Liver (tissue), 9 donors: ENCODE data around the gene ROPN1B. TPM values are rescaled to one million over a fixed set of nuclear protein-coding genes. Genes with fewer than 3 reads are reported as not detected.

Experiments
- DNase-seq: peaks from one replicate; pipeline ENCODE4 v3.0.0-alpha.2; 2017; ENCODE audit warnings: low spot score
- H3K27ac ChIP-seq, 2 donors: one replicate each; pipeline ENCODE4 v1.7.0; 2013; ENCODE audit warnings: inconsistent platforms in 2 of 2, low read length in 2 of 2, control low read depth in 1 of 2, low read depth in 1 of 2, mild to moderate bottlenecking in 1 of 2
- H3K27me3 ChIP-seq, 4 donors: one replicate each; pipeline versions ENCODE4 v1.6.1 to v1.7.0; 2013; ENCODE audit warnings: low read length in 3 of 4, inconsistent platforms in 1 of 4, mild to moderate bottlenecking in 1 of 4, moderate library complexity in 1 of 4; ENCODE audit not compliant: control insufficient read depth in 4 of 4, insufficient read depth in 4 of 4
- H3K36me3 ChIP-seq, 4 donors: one replicate each; pipeline versions ENCODE4 v1.6.1 to v1.7.0; 2013; ENCODE audit warnings: low read length in 3 of 4, mild to moderate bottlenecking in 3 of 4, low read depth in 1 of 4, moderate library complexity in 1 of 4; ENCODE audit not compliant: control insufficient read depth in 4 of 4, insufficient read depth in 3 of 4
- H3K4me1 ChIP-seq, 4 donors: one replicate each; pipeline versions ENCODE4 v1.6.1 to v1.7.0; 2013; ENCODE audit warnings: low read length in 3 of 4, mild to moderate bottlenecking in 3 of 4, moderate library complexity in 1 of 4; ENCODE audit not compliant: control insufficient read depth in 4 of 4, insufficient read depth in 4 of 4
- H3K4me3 ChIP-seq, 3 donors: one replicate each; pipeline versions ENCODE4 v1.6.1 to v1.7.0; 2013; ENCODE audit warnings: low read length in 3 of 3, control low read depth in 1 of 3, low read depth in 1 of 3, mild to moderate bottlenecking in 1 of 3
- H3K9ac ChIP-seq, 2 donors: one replicate each; pipeline ENCODE4 v1.7.0; 2013; ENCODE audit warnings: low read length in 2 of 2, mild to moderate bottlenecking in 2 of 2, moderate library complexity in 2 of 2, control low read depth in 1 of 2, low read depth in 1 of 2
- H3K9me3 ChIP-seq, 4 donors: one replicate each; pipeline versions ENCODE4 v1.6.1 to v1.7.0; 2013; ENCODE audit warnings: low read length in 3 of 4; ENCODE audit not compliant: control insufficient read depth in 4 of 4
- EGR1 ChIP-seq, 2 donors: IDR thresholded peaks; 2 replicates each; pipeline ENCODE4 v1.6.1; 2016 to 2018; ENCODE audit warnings: antibody characterized with exemption in 2 of 2, low read depth in 2 of 2
- FOXA1 ChIP-seq: IDR thresholded peaks from 2 replicates; pipeline ENCODE4 v1.6.1; 2016; ENCODE audit warnings: antibody characterized with exemption
- FOXA2 ChIP-seq: IDR thresholded peaks from 2 replicates; pipeline ENCODE4 v1.6.1; 2016; ENCODE audit warnings: antibody characterized with exemption
- GABPA ChIP-seq, 2 donors: IDR thresholded peaks in 1 of 2; conservative IDR thresholded peaks in 1 of 2; 2 replicates each; pipeline ENCODE4 v1.6.1; 2016; ENCODE audit warnings: antibody characterized with exemption in 2 of 2, mild to moderate bottlenecking in 1 of 2, moderate library complexity in 1 of 2
- HNF4A ChIP-seq, 2 donors: conservative IDR thresholded peaks; 2 replicates each; pipeline ENCODE4 v1.6.1; 2016; ENCODE audit warnings: antibody characterized with exemption in 2 of 2, mild to moderate bottlenecking in 2 of 2
- HNF4G ChIP-seq: IDR thresholded peaks from 2 replicates; pipeline ENCODE4 v1.6.1; 2016; ENCODE audit warnings: antibody characterized with exemption
- JUND ChIP-seq, 2 donors: IDR thresholded peaks; 2 replicates each; pipeline ENCODE4 v1.6.1; 2016; ENCODE audit warnings: antibody characterized with exemption in 2 of 2
- NR2F2 ChIP-seq: IDR thresholded peaks from 2 replicates; pipeline ENCODE4 v1.6.1; 2016; ENCODE audit warnings: antibody characterized with exemption
- RAD21 ChIP-seq, 2 donors: IDR thresholded peaks; 2 replicates each; pipeline ENCODE4 v1.6.1; 2016; ENCODE audit warnings: antibody characterized with exemption in 2 of 2, mild to moderate bottlenecking in 2 of 2
- RXRA ChIP-seq, 2 donors: IDR thresholded peaks; 2 replicates each; pipeline ENCODE4 v1.6.1; 2017 to 2018; ENCODE audit warnings: antibody characterized with exemption in 2 of 2, mild to moderate bottlenecking in 1 of 2
- SP1 ChIP-seq: IDR thresholded peaks from 2 replicates; pipeline ENCODE4 v1.6.1; 2018; ENCODE audit warnings: antibody characterized with exemption, mild to moderate bottlenecking
- TAF1 ChIP-seq: conservative IDR thresholded peaks from 2 replicates; pipeline ENCODE4 v1.6.1; 2016; ENCODE audit warnings: antibody characterized with exemption, mild to moderate bottlenecking
- YY1 ChIP-seq: IDR thresholded peaks from 2 replicates; pipeline ENCODE4 v1.6.1; 2016; ENCODE audit warnings: antibody characterized with exemption, mild to moderate bottlenecking
- WGBS: extraction: QIAGEN DNeasy Blood & Tissue Kit; methylation state at CpG from one replicate; pipeline ENCODE4 v1.1.7; 2013; 5-methylcytosine and 5-hydroxymethylcytosine counted together
- polyA plus RNA-seq, 2 donors: library from polyadenylated mRNA; stranded (reverse) in 1 of 2; unstranded in 1 of 2; fragments of 200-250 nt in 1 of 2; fragments of >200 nt in 1 of 2; fragmentation: Nextera tagmentation in 1 of 2; extraction: Ambion mirVana in 1 of 2; gene quantifications; one replicate each; pipeline versions ENCODE4 v1.2.1 to v1.2.3, GENCODE V29; 2013 to 2015
- total RNA-seq, 2 donors: library from RNA; depleted of rRNA; stranded (reverse); fragments of >200 nt; gene quantifications; one replicate each; pipeline ENCODE4 v1.2.3, GENCODE V29; 2014
- TF ChIP-seq, protein P1 (sequence below): fragments of 150-350 bp; IDR thresholded peaks from 2 replicates; pipeline ENCODE4 v1.5.1; 2017; ENCODE audit warnings: improper control_type of control experiment, low read depth, low read length; ENCODE audit not compliant: missing input control
- TF ChIP-seq, protein P2 (sequence below): IDR thresholded peaks from 2 replicates; pipeline ENCODE4 v1.6.1; 2016; ENCODE audit warnings: antibody characterized with exemption
- TF ChIP-seq, protein P3 (sequence below): IDR thresholded peaks from 2 replicates; pipeline ENCODE4 v1.6.1; 2016; ENCODE audit warnings: antibody characterized with exemption, mild to moderate bottlenecking
- TF ChIP-seq, protein P4 (sequence below): IDR thresholded peaks from 2 replicates; pipeline ENCODE4 v1.6.1; 2016; ENCODE audit warnings: antibody characterized with exemption
- TF ChIP-seq, protein P5 (sequence below): IDR thresholded peaks from 2 replicates; pipeline ENCODE4 v1.6.1; 2016; ENCODE audit warnings: antibody characterized with exemption
- donor health status: healthy.
- donor health status: healthy.
- donor health status: healthy.
- donor health status: healthy.
- donor health status: healthy.

Gene ROPN1B
- total and polyA plus RNA-seq, 4 donors, result 0.69 to 0.84 (median 0.72) TPM; not detected in 1

DNA sequence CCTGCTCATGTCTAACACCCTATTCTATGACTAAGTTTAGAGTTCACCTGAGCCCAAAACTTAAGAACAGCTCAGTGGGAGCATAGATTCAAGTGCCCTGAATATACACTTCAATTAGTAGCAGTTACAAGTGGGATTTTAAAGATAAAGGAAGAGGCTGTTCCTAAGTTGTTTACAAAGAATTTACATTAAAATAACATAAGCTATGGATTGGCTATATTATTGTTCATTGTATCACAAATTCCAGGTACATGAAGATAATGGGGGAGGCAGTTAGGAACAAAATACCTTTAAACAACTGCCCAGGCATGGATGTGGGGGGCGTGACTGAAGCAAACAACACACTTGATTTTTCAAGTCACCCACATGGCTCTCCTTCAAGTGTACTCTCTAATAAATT lies 52.7 kb downstream of the ROPN1B start (continued):
- TF ChIP-seq, protein P1, sequence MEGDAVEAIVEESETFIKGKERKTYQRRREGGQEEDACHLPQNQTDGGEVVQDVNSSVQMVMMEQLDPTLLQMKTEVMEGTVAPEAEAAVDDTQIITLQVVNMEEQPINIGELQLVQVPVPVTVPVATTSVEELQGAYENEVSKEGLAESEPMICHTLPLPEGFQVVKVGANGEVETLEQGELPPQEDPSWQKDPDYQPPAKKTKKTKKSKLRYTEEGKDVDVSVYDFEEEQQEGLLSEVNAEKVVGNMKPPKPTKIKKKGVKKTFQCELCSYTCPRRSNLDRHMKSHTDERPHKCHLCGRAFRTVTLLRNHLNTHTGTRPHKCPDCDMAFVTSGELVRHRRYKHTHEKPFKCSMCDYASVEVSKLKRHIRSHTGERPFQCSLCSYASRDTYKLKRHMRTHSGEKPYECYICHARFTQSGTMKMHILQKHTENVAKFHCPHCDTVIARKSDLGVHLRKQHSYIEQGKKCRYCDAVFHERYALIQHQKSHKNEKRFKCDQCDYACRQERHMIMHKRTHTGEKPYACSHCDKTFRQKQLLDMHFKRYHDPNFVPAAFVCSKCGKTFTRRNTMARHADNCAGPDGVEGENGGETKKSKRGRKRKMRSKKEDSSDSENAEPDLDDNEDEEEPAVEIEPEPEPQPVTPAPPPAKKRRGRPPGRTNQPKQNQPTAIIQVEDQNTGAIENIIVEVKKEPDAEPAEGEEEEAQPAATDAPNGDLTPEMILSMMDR, result no peak
- TF ChIP-seq, protein P2, sequence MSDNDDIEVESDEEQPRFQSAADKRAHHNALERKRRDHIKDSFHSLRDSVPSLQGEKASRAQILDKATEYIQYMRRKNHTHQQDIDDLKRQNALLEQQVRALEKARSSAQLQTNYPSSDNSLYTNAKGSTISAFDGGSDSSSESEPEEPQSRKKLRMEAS, result no peak
- TF ChIP-seq TAF1 (no peak), YY1 (no peak), GABPA (IDR thresholded peaks at IDR 0.05 in 1 of 2, conservative IDR thresholded peaks at IDR 0.05 in 1 of 2) (no peak), JUND (IDR thresholded peaks at IDR 0.05) (no peak), NR2F2 (no peak)

DNA sequence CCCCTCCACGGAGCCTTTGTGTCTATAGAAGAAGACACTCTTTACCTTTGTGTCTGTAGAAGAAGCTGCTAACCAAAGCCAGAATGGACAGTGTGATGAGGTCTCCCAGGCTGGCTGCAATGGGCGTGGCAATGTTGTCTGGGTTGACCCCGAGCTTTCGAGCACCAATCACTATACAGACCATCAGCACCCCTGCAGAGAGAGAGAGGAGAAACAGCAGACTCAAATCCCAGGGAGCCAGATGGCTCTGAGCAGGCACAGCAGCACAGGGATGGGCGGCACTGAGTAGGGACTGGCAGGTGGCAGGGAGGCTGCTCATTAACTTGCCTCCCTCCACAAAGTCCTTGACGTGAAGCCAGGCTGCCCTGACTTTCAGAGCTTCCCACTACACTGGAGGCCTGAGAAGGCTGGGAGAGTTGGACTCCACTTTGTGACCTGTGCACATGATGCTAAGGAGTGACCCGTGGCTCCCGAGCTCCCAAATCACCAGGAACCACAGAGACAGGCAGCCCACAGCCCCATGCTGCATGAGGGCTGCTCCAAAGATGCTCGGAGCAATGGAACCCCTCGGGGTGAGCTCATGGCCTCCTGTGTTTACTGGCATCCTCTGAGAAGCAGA lies 53.9 kb downstream of the ROPN1B start:
- TF ChIP-seq SP1, result no peak
- TF ChIP-seq RAD21 (IDR thresholded peaks at IDR 0.05), result no peak
- TF ChIP-seq GABPA (IDR thresholded peaks at IDR 0.05 in 1 of 2, conservative IDR thresholded peaks at IDR 0.05 in 1 of 2), result no peak
- TF ChIP-seq, protein P1, result no peak
- TF ChIP-seq, protein P3, sequence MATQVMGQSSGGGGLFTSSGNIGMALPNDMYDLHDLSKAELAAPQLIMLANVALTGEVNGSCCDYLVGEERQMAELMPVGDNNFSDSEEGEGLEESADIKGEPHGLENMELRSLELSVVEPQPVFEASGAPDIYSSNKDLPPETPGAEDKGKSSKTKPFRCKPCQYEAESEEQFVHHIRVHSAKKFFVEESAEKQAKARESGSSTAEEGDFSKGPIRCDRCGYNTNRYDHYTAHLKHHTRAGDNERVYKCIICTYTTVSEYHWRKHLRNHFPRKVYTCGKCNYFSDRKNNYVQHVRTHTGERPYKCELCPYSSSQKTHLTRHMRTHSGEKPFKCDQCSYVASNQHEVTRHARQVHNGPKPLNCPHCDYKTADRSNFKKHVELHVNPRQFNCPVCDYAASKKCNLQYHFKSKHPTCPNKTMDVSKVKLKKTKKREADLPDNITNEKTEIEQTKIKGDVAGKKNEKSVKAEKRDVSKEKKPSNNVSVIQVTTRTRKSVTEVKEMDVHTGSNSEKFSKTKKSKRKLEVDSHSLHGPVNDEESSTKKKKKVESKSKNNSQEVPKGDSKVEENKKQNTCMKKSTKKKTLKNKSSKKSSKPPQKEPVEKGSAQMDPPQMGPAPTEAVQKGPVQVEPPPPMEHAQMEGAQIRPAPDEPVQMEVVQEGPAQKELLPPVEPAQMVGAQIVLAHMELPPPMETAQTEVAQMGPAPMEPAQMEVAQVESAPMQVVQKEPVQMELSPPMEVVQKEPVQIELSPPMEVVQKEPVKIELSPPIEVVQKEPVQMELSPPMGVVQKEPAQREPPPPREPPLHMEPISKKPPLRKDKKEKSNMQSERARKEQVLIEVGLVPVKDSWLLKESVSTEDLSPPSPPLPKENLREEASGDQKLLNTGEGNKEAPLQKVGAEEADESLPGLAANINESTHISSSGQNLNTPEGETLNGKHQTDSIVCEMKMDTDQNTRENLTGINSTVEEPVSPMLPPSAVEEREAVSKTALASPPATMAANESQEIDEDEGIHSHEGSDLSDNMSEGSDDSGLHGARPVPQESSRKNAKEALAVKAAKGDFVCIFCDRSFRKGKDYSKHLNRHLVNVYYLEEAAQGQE, result no peak
- no peak for TF ChIP-seq NR2F2
- TF ChIP-seq EGR1 (IDR thresholded peaks at IDR 0.05; ENCODE audit: low read depth in 2 of 2), result no peak
- TF ChIP-seq, protein P2, result no peak
- TF ChIP-seq, protein P4, sequence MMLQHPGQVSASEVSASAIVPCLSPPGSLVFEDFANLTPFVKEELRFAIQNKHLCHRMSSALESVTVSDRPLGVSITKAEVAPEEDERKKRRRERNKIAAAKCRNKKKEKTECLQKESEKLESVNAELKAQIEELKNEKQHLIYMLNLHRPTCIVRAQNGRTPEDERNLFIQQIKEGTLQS, result no peak
- no peak for TF ChIP-seq JUND (IDR thresholded peaks at IDR 0.05)
- no peak for TF ChIP-seq HNF4A (conservative IDR thresholded peaks at IDR 0.05)
- TF ChIP-seq TAF1, result no peak
- TF ChIP-seq, protein P5, sequence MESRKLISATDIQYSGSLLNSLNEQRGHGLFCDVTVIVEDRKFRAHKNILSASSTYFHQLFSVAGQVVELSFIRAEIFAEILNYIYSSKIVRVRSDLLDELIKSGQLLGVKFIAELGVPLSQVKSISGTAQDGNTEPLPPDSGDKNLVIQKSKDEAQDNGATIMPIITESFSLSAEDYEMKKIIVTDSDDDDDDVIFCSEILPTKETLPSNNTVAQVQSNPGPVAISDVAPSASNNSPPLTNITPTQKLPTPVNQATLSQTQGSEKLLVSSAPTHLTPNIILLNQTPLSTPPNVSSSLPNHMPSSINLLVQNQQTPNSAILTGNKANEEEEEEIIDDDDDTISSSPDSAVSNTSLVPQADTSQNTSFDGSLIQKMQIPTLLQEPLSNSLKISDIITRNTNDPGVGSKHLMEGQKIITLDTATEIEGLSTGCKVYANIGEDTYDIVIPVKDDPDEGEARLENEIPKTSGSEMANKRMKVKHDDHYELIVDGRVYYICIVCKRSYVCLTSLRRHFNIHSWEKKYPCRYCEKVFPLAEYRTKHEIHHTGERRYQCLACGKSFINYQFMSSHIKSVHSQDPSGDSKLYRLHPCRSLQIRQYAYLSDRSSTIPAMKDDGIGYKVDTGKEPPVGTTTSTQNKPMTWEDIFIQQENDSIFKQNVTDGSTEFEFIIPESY, result no peak
- TF ChIP-seq FOXA1, result no peak
- TF ChIP-seq RXRA (IDR thresholded peaks at IDR 0.05), result no peak
- TF ChIP-seq HNF4G, result no peak
- TF ChIP-seq FOXA2, result no peak
- Histone ChIP-seq H3K36me3 (no peaks in the 10 kb centered on the region), H3K27ac (no peak overlapping the region), H3K9me3 (peaks cover 0 to under 1% (median 0%) of the 10 kb centered on the region in 4 donors), H3K27me3 (no peaks in the 10 kb centered on the region), H3K9ac (no peak overlapping the region), H3K4me1 (no peaks in the 10 kb centered on the region), H3K4me3 (no peak overlapping the region)
- 94% methylated on average over 10 of the region's 10 CpGs for WGBS
- DNase-seq, result peak; percentile 20
